HS-5 (cell line): ENCODE data around the gene GLT8D2.
A peak's percentile ranks its signal among the peaks of the same experiment; 100 is the strongest.
"Not testable (repeated sequence)": the region's sequence is repeated elsewhere in the genome, so short reads cannot be mapped to it uniquely, and the experiment has no call there.

Experiments
- DNase-seq: peaks from one replicate; pipeline ENCODE4 v3.0.0-alpha.2; 2012; ENCODE audit warnings: low read depth

The GLT8D2 gene

GRCh38 chr12:104050436-104050835 lies 449 bp upstream of the GLT8D2 start:
- no peak for DNase-seq

GRCh38 chr12:104049278-104049902 lies 597 bp downstream of the GLT8D2 start:
- peak; percentile 50 for DNase-seq

- DNase-seq = no peak
Observed at GRCh38 chr12:104048811-104049210, 1.2 kb downstream of the GLT8D2 start.

- DNase-seq = no peak
Observed at GRCh38 chr12:104048162-104048561, 1.8 kb downstream of the GLT8D2 start.

- no peak for DNase-seq
Observed at GRCh38 chr12:104046306-104046705, 3.7 kb downstream of the GLT8D2 start.

GRCh38 chr12:104044158-104044557 lies 5.8 kb downstream of the GLT8D2 start:
- DNase-seq = no peak

GRCh38 chr12:104042580-104042979 lies 7.4 kb downstream of the GLT8D2 start:
- no peak for DNase-seq

GRCh38 chr12:104039769-104040168 lies 10.2 kb downstream of the GLT8D2 start:
- not testable (repeated sequence) for DNase-seq

GRCh38 chr12:104036143-104036542 lies 13.8 kb downstream of the GLT8D2 start:
- DNase-seq = not testable (repeated sequence)

- not testable (repeated sequence) for DNase-seq
Observed at GRCh38 chr12:104030596-104030995, 19.4 kb downstream of the GLT8D2 start.

GRCh38 chr12:104026841-104027599 lies 23.0 kb downstream of the GLT8D2 start:
- no peak for DNase-seq

GRCh38 chr12:104025771-104026170 lies 24.2 kb downstream of the GLT8D2 start:
- DNase-seq = no peak

GRCh38 chr12:104024348-104024747 lies 25.6 kb downstream of the GLT8D2 start:
- no peak for DNase-seq

- DNase-seq = no peak
Observed at GRCh38 chr12:104023710-104024109, 26.3 kb downstream of the GLT8D2 start.

- no peak for DNase-seq
Observed at GRCh38 chr12:104022786-104023185, 27.2 kb downstream of the GLT8D2 start.

- not testable (repeated sequence) for DNase-seq
Observed at GRCh38 chr12:104021862-104022261, 28.1 kb downstream of the GLT8D2 start.

- DNase-seq = no peak
Observed at GRCh38 chr12:104012331-104012730, 37.7 kb downstream of the GLT8D2 start.

GRCh38 chr12:104011253-104011652 lies 38.7 kb downstream of the GLT8D2 start:
- peak; percentile 93 for DNase-seq

GRCh38 chr12:104010606-104011169 lies 39.3 kb downstream of the GLT8D2 start:
- DNase-seq = no peak

- no peak for DNase-seq
Observed at GRCh38 chr12:104010121-104010520, 39.9 kb downstream of the GLT8D2 start.

GRCh38 chr12:104006929-104007328 lies 43.1 kb downstream of the GLT8D2 start:
- DNase-seq = peak; percentile 56

- no peak for DNase-seq
Observed at GRCh38 chr12:104003596-104003995, 46.4 kb downstream of the GLT8D2 start.

- DNase-seq = no peak
Observed at GRCh38 chr12:104002686-104003085, 47.3 kb downstream of the GLT8D2 start.
